WTC11 (cell line): Measurements from ENCODE around the gene KCND3. TPM values are rescaled to one million over a fixed set of nuclear protein-coding genes. Genes with fewer than 3 reads are reported as not detected.

Experiments
- ATAC-seq: fragments of 200-7000 bp; cut with Tn5 transposase; 2 replicates; pipeline ENCODE4 v1.10.0; 2021; ENCODE audit warnings: mild to moderate bottlenecking, moderate library complexity
- CTCF ChIA-PET: fragments of 300-600 bp; sonication (Branson Sonifier 250); formaldehyde crosslinking; loops from one replicate; lab custom pipeline; 2021; ENCODE audit warnings: antibody characterized with exemption; lab: Charles Lee
- POLR2A ChIA-PET: fragments of 350-600 bp; sonication (Branson Sonifier 250); formaldehyde crosslinking; loops from one replicate; lab custom pipeline; 2021; ENCODE audit warnings: antibody characterized with exemption; lab: Charles Lee
- DNase-seq: peaks from one replicate; pipeline ENCODE4 v3.0.0; 2021; ENCODE audit warnings: low spot score
- H3K27ac Mint-ChIP-seq: 2 replicates; pipeline ENCODE4 v1.8.0; 2021; ENCODE audit warnings: mixed read lengths
- H3K27me3 Mint-ChIP-seq: 2 replicates; pipeline ENCODE4 v1.8.0; 2021; ENCODE audit warnings: low read depth, mild to moderate bottlenecking, moderate library complexity, mixed read lengths
- H3K36me3 Mint-ChIP-seq: 2 replicates; pipeline ENCODE4 v1.8.0; 2021; ENCODE audit warnings: mixed read lengths
- H3K4me1 Mint-ChIP-seq: 2 replicates; pipeline ENCODE4 v1.8.0; 2022; ENCODE audit warnings: mixed read lengths
- H3K4me3 Mint-ChIP-seq: 2 replicates; pipeline ENCODE4 v1.8.0; 2021; ENCODE audit warnings: mild to moderate bottlenecking, moderate library complexity, mixed read lengths
- H3K9me3 Mint-ChIP-seq: 2 replicates; pipeline ENCODE4 v1.8.0; 2021; ENCODE audit warnings: mixed read lengths
- EMX1 ChIP-seq: fragments of 250-450 bp; sonication (Bioruptor Pico); IDR thresholded peaks from 2 replicates; pipeline ENCODE4 v1.8.0; 2021; ENCODE audit warnings: mild to moderate bottlenecking
- ESRRA ChIP-seq: sonication (generic); formaldehyde crosslinking; IDR thresholded peaks from 2 replicates; pipeline ENCODE4 v1.8.1; 2022; ENCODE audit warnings: mild to moderate bottlenecking, missing genetic modification reagents, borderline replicate concordance
- IRF2 ChIP-seq: sonication (generic); formaldehyde crosslinking; IDR thresholded peaks from 2 replicates; pipeline ENCODE4 v1.8.0; 2022; ENCODE audit warnings: low read depth, missing genetic modification reagents, borderline replicate concordance
- JUN ChIP-seq: sonication (generic); formaldehyde crosslinking; IDR thresholded peaks from 2 replicates; pipeline ENCODE4 v1.8.0; 2023; ENCODE audit warnings: mild to moderate bottlenecking, missing genetic modification reagents
- SMAD3 ChIP-seq: sonication (generic); formaldehyde crosslinking; IDR thresholded peaks from 2 replicates; pipeline ENCODE4 v1.8.0; 2022; ENCODE audit warnings: missing genetic modification reagents, mild to moderate bottlenecking, borderline replicate concordance
- TCF7 ChIP-seq: sonication (generic); formaldehyde crosslinking; IDR thresholded peaks from 2 replicates; pipeline ENCODE4 v1.8.0; 2022; ENCODE audit warnings: mild to moderate bottlenecking, low read depth, missing genetic modification reagents, moderate library complexity
- TEAD4 ChIP-seq: sonication (generic); formaldehyde crosslinking; IDR thresholded peaks from 2 replicates; pipeline ENCODE4 v1.8.0; 2022; ENCODE audit warnings: mild to moderate bottlenecking, missing genetic modification reagents
- ZNF121 ChIP-seq: sonication (generic); formaldehyde crosslinking; IDR thresholded peaks from 2 replicates; pipeline ENCODE4 v1.8.0; 2023; ENCODE audit warnings: missing genetic modification reagents
- ZNF396 ChIP-seq: fragments of 250-450 bp; sonication (Bioruptor Pico); IDR thresholded peaks from 2 replicates; pipeline ENCODE4 v1.8.0; 2021; ENCODE audit warnings: mild to moderate bottlenecking, moderate library complexity, borderline replicate concordance
- ZNF671 ChIP-seq: fragments of 250-450 bp; sonication (Bioruptor Pico); IDR thresholded peaks from 2 replicates; pipeline ENCODE4 v1.8.0; 2021; ENCODE audit warnings: mild to moderate bottlenecking
- total RNA-seq: library from RNA; stranded (reverse); gene quantifications from 3 replicates; pipeline ENCODE4 v1.2.3, GENCODE V29; 2021
- TF ChIP-seq, protein P1 (sequence below): sonication (generic); formaldehyde crosslinking; IDR thresholded peaks from 2 replicates; pipeline ENCODE4 v1.8.0; 2023; ENCODE audit warnings: missing genetic modification reagents, mild to moderate bottlenecking, borderline replicate concordance
- TF ChIP-seq, protein P2 (sequence below): sonication (generic); formaldehyde crosslinking; IDR thresholded peaks from 2 replicates; pipeline ENCODE4 v1.8.1; 2023; ENCODE audit warnings: mild to moderate bottlenecking, moderate library complexity, missing genetic modification reagents
- TF ChIP-seq, protein P3 (sequence below): sonication (generic); formaldehyde crosslinking; IDR thresholded peaks from 2 replicates; pipeline ENCODE4 v1.8.1; 2022; ENCODE audit warnings: missing genetic modification reagents, borderline replicate concordance
- TF ChIP-seq, protein P4 (sequence below): fragments of 250-450 bp; sonication (Bioruptor Pico); conservative IDR thresholded peaks from 2 replicates; pipeline ENCODE4 v1.9.0; 2021; ENCODE audit warnings: mild to moderate bottlenecking
- TF ChIP-seq, protein P5 (sequence below): sonication (generic); formaldehyde crosslinking; conservative IDR thresholded peaks from 2 replicates; pipeline ENCODE4 v1.8.1; 2022; ENCODE audit warnings: mild to moderate bottlenecking, missing genetic modification reagents

Gene KCND3
- total RNA-seq, 1 experiment from 2014 or later = 0.35 TPM

DNA sequence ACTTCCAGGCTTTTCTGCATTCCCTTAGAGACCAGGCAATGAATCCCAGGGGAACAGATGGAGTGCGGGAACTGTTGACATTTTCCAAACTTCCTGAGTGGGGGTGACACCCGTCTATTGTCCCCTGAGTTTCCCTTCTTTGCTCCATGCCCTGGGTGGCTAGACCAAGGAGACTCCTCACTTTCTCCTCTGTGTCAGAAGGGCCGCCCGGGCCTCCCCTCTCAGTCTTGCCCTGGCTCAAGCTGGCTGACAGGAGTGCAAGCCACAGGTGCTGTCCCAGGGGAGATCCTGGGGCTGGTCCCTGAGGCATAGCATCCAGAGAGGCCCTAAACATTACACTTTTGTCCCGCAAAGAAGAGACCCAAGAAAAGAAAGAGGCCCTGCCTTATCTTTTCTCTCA is 170.9 kb downstream of the KCND3 start:
- Mint-ChIP-seq H3K4me3 (no peak overlapping the region), H3K27me3 (no peaks in the 10 kb centered on the region), H3K36me3 (no peaks in the 10 kb centered on the region), H3K4me1 (peaks cover 6% of the 10 kb centered on the region; the same call in 1 of the 2 replicates), H3K9me3 (no peaks in the 10 kb centered on the region), H3K27ac (no peak overlapping the region)
- DNase-seq (no peak), ATAC-seq (no peak)
- ChIA-PET CTCF (interaction anchor here (1.0 to 1.3 kb wide), 2 partner anchors 173 to 337 kb away, joined by 3 to 4 read pairs; no protein-coding TSS in a partner anchor), POLR2A (interaction anchor here (0.5 kb wide), 1 partner anchor 123 kb away, joined by 3 read pairs; no protein-coding TSS in a partner anchor)
- TF ChIP-seq, protein P1, sequence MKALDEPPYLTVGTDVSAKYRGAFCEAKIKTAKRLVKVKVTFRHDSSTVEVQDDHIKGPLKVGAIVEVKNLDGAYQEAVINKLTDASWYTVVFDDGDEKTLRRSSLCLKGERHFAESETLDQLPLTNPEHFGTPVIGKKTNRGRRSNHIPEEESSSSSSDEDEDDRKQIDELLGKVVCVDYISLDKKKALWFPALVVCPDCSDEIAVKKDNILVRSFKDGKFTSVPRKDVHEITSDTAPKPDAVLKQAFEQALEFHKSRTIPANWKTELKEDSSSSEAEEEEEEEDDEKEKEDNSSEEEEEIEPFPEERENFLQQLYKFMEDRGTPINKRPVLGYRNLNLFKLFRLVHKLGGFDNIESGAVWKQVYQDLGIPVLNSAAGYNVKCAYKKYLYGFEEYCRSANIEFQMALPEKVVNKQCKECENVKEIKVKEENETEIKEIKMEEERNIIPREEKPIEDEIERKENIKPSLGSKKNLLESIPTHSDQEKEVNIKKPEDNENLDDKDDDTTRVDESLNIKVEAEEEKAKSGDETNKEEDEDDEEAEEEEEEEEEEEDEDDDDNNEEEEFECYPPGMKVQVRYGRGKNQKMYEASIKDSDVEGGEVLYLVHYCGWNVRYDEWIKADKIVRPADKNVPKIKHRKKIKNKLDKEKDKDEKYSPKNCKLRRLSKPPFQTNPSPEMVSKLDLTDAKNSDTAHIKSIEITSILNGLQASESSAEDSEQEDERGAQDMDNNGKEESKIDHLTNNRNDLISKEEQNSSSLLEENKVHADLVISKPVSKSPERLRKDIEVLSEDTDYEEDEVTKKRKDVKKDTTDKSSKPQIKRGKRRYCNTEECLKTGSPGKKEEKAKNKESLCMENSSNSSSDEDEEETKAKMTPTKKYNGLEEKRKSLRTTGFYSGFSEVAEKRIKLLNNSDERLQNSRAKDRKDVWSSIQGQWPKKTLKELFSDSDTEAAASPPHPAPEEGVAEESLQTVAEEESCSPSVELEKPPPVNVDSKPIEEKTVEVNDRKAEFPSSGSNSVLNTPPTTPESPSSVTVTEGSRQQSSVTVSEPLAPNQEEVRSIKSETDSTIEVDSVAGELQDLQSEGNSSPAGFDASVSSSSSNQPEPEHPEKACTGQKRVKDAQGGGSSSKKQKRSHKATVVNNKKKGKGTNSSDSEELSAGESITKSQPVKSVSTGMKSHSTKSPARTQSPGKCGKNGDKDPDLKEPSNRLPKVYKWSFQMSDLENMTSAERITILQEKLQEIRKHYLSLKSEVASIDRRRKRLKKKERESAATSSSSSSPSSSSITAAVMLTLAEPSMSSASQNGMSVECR (CRISPR knock-in tag) = no peak
- TF ChIP-seq ESRRA (no peak), ZNF121 (no peak), EMX1 (CRISPR knock-in tag) (no peak), SMAD3 (no peak), TEAD4 (no peak), JUN (CRISPR knock-in tag) (no peak), ZNF671 (CRISPR knock-in tag) (no peak), IRF2 (no peak)
- TF ChIP-seq, protein P2, sequence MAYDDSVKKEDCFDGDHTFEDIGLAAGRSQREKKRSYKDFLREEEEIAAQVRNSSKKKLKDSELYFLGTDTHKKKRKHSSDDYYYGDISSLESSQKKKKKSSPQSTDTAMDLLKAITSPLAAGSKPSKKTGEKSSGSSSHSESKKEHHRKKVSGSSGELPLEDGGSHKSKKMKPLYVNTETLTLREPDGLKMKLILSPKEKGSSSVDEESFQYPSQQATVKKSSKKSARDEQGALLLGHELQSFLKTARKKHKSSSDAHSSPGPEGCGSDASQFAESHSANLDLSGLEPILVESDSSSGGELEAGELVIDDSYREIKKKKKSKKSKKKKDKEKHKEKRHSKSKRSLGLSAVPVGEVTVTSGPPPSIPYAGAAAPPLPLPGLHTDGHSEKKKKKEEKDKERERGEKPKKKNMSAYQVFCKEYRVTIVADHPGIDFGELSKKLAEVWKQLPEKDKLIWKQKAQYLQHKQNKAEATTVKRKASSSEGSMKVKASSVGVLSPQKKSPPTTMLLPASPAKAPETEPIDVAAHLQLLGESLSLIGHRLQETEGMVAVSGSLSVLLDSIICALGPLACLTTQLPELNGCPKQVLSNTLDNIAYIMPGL (CRISPR knock-in tag) = no peak
- TF ChIP-seq, protein P3, sequence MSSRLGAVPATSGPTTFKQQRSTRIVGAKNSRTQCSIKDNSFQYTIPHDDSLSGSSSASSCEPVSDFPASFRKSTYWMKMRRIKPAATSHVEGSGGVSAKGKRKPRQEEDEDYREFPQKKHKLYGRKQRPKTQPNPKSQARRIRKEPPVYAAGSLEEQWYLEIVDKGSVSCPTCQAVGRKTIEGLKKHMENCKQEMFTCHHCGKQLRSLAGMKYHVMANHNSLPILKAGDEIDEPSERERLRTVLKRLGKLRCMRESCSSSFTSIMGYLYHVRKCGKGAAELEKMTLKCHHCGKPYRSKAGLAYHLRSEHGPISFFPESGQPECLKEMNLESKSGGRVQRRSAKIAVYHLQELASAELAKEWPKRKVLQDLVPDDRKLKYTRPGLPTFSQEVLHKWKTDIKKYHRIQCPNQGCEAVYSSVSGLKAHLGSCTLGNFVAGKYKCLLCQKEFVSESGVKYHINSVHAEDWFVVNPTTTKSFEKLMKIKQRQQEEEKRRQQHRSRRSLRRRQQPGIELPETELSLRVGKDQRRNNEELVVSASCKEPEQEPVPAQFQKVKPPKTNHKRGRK = no peak
- TF ChIP-seq, protein P4, sequence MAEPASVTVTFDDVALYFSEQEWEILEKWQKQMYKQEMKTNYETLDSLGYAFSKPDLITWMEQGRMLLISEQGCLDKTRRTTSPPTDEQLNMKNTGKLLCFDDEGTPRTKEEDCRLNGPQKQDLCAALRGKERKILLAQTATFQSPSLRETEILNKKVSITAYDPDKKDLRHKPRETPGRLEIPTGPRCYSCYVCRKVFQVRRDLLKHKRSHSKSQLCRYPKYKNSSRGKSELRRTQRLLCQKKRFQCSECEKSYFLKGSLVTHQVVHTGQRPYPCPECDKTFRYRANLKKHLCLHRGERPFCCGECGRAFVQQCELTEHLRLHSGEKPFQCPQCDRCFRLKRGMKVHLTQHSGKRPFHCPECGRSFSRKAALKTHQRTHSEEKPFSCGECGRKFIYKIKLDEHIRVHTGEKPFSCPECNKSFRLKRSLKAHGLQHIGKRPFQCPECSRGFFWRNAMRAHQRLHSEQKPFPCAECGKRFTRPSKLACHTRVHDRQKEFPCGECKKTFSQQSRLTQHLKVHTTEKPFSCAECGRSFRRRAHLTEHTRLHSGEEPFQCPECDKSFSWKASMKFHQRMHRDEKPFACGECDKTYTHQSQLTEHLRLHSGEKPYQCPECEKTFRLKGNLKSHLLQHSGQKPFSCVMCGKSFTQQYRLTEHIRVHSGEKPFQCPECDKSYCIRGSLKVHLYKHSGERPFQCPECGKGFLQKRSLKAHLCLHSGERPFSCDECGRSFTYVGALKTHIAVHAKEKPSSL (CRISPR knock-in tag) = no peak
- TF ChIP-seq, protein P5, sequence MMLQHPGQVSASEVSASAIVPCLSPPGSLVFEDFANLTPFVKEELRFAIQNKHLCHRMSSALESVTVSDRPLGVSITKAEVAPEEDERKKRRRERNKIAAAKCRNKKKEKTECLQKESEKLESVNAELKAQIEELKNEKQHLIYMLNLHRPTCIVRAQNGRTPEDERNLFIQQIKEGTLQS (CRISPR knock-in tag) = no peak

DNA sequence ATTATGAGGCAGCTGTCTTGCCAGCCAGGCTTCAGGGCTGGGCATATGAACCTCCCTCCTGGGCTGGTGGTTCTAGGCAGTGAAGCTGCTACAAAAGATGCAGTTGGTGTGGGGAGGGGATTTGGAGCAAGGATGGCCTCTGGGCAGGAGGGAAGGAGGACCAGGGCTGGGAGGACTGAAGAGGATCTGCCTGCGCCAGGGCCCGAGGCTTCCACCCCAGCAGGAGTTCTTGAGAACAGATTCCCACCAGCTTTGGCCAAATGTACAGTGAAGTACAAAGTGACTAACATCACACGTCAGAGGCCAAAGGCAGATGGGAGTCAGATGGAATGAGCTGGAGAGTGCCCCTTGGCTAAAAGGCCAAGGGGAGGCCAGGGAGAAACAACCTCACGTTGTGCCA is 171.4 kb downstream of the KCND3 start:
- CTCF ChIA-PET = interaction anchor here (1.0 kb wide), 1 partner anchor 173 kb away, joined by 3 read pairs; no protein-coding TSS in a partner anchor
- no peak for ATAC-seq

More for the DNA sequence above, 171.4 kb downstream of the KCND3 start:
- Mint-ChIP-seq H3K4me1 (peaks cover 6% of the 10 kb centered on the region; the same call in 1 of the 2 replicates), H3K9me3 (no peaks in the 10 kb centered on the region), H3K4me3 (no peak overlapping the region), H3K27ac (no peak overlapping the region), H3K36me3 (no peaks in the 10 kb centered on the region), H3K27me3 (no peaks in the 10 kb centered on the region)
- DNase-seq = no peak
- POLR2A ChIA-PET = interaction anchor here (0.5 kb wide), 1 partner anchor 123 kb away, joined by 3 read pairs; no protein-coding TSS in a partner anchor
- TF ChIP-seq TCF7 (CRISPR knock-in tag) (no peak), ZNF396 (no peak)
